Measurements from ENCODE around the gene HMBS. TPM values are rescaled to one million over a fixed set of nuclear protein-coding genes. Genes with fewer than 3 reads are reported as not detected.
"Not testable (repeated sequence)": the region's sequence is repeated elsewhere in the genome, so short reads cannot be mapped to it uniquely, and the experiment has no call there.

HMBS gene
- total RNA-seq, 1 experiment from 2014 or later = 6.4 TPM

DNA sequence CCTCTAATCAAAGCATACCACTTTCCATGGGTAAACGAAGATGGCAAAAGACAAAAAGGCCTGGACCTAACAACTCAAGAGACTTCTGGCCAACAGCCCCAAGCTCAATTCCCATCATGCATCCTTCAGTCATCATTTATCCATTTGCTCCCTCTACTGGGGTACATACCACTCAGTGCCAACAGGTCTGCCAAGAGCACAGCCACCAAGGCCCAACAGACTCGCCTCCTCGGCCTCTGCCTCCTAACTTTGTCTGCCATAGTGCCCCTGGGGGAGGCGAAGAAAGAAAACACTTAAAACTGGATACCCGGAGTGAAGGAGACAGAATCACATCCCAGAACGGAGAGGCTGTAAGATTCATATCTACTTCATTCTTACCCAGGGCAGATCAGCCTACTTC, 28.8 kb upstream of the HMBS start:
- Histone ChIP-seq H3K27me3 (replicated peaks) (no peaks in the 10 kb centered on the region), H3K9me3 (replicated peaks) (no peaks in the 10 kb centered on the region), H3K4me1 (replicated peaks) (peaks cover 10% of the 10 kb centered on the region), H3K4me3 (peak overlapping the region; percentile 89), H3K36me3 (peaks cover 25% of the 10 kb centered on the region), H3K27ac (no peak overlapping the region)
- DNase-seq (ENCODE audit: low read depth in 1 of 2, low spot score in 2 of 2) = no peak

GRCh38 chr11:119056421-119056999, 28.2 kb upstream of the HMBS start:
- Histone ChIP-seq H3K27me3 (replicated peaks) (no peaks in the 10 kb centered on the region), H3K36me3 (peaks cover 25% of the 10 kb centered on the region), H3K9me3 (replicated peaks) (no peaks in the 10 kb centered on the region), H3K27ac (peak overlapping the region; percentile 80), H3K4me3 (peak overlapping the region; percentile 89), H3K4me1 (replicated peaks) (peaks cover 10% of the 10 kb centered on the region)
- no peak for DNase-seq (ENCODE audit: low read depth in 1 of 2, low spot score in 2 of 2)

- H3K4me3 ChIP-seq = peak within 1 kb of the TSS; percentile 89
- H3K36me3 ChIP-seq = peaks cover 25% of the 10 kb centered on the region
- H3K4me1 ChIP-seq (replicated peaks) = peaks cover 10% of the 10 kb centered on the region
- peak within 1 kb of the TSS; percentile 80 for H3K27ac ChIP-seq
- no peaks in the 10 kb centered on the region for H3K27me3 ChIP-seq (replicated peaks)
- no peaks in the 10 kb centered on the region for H3K9me3 ChIP-seq (replicated peaks)
- peak; percentile 81 to 95 for DNase-seq (ENCODE audit: low read depth in 1 of 2, low spot score in 2 of 2)
Observed at GRCh38 chr11:119057000-119057769, 27.5 kb upstream of the HMBS start, which contains the start of gene HYOU1. HYOU1 (minus strand) TSS chr11:119057205; CDS start chr11:119056160, 1,045 bp downstream.

DNA sequence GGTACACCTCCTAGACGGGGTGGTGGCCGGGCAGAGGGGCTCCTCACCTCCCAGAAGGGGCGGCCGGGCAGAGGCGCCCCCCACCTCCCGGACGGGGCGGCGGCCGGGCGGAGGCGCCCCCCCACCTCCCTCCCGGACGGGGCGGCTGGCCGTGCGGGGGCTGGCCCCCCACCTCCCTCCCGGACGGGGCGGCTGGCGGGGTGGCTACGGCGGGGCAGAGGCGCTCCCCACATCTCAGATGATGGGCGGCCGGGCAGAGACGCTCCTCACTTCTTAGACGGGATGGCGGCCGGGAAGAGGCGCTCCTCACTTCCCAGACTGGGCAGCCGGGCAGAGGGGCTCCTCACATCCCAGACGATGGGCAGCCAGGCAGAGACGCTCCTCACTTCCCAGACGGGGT, 25.6 kb upstream of the HMBS start:
- not testable (repeated sequence) for H3K27ac ChIP-seq; H3K27me3 ChIP-seq (replicated peaks); H3K9me3 ChIP-seq (replicated peaks); H3K4me3 ChIP-seq; DNase-seq (ENCODE audit: low read depth in 1 of 2, low spot score in 2 of 2)
- Histone ChIP-seq H3K4me1 (replicated peaks) (peaks cover 10% of the 10 kb centered on the region), H3K36me3 (peaks cover 13% of the 10 kb centered on the region)

DNA sequence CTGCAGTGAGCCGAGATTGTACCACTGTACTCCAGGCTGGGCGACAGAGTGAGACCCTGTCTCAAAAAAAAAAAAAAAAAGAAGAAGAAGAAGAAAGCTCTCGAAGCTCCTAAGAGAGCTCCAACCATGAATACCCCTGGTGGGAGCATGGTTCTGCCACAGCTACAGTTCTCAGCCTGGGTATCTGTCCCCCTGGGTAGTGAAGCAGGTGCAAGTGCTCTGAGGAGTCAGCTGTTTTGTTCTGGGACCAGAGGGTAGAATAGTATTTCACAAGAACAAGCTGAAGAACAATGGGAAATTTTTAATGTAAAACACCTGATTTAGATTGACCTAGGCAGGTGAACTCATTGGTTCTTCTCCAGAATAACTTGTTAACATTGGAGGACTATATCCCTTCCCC, 23.4 kb upstream of the HMBS start:
- no peaks in the 10 kb centered on the region for H3K9me3 ChIP-seq (replicated peaks)
- H3K4me1 ChIP-seq (replicated peaks) = peaks cover 5% of the 10 kb centered on the region; the same call in 1 of the 2 replicates
- H3K27ac ChIP-seq = no peak overlapping the region
- H3K27me3 ChIP-seq (replicated peaks) = no peaks in the 10 kb centered on the region
- no peak overlapping the region for H3K4me3 ChIP-seq
- H3K36me3 ChIP-seq = peaks cover 3% of the 10 kb centered on the region; the same call in 1 of the 2 replicates
- DNase-seq (ENCODE audit: low read depth in 1 of 2, low spot score in 2 of 2) = no peak

DNA sequence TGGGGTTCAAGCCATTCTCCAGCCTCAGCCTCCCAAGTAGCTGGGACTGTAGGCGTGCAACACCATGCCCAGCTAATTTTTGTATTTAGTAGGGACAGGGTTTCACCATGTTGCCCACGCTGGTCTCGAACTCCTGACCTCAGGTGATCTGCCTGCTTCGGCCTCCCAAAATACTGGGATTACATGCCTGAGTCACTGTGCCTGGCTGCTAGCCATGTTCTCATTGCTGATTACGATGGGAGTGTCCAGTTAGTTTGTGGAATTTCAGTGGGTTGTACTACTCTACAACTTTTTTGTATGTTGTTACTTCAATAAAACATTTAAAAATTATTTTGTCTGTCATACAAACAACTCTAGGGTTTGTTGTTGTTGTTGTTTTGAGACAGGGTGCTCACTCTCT, 21.9 kb upstream of the HMBS start:
- peaks cover 4% of the 10 kb centered on the region; the same call in 1 of the 2 replicates for H3K4me1 ChIP-seq (replicated peaks)
- H3K9me3 ChIP-seq (replicated peaks) = no peaks in the 10 kb centered on the region
- no peak overlapping the region for H3K4me3 ChIP-seq
- no peak for DNase-seq (ENCODE audit: low read depth in 1 of 2, low spot score in 2 of 2)
- no peak overlapping the region for H3K27ac ChIP-seq
- no peaks in the 10 kb centered on the region for H3K36me3 ChIP-seq
- H3K27me3 ChIP-seq (replicated peaks) = no peaks in the 10 kb centered on the region

GRCh38 chr11:119065369-119065768, 19.3 kb upstream of the HMBS start:
- no peak overlapping the region for H3K4me3 ChIP-seq
- H3K4me1 ChIP-seq (replicated peaks) = no peaks in the 10 kb centered on the region
- H3K9me3 ChIP-seq (replicated peaks) = no peaks in the 10 kb centered on the region
- no peaks in the 10 kb centered on the region for H3K36me3 ChIP-seq
- no peak for DNase-seq (ENCODE audit: low read depth in 1 of 2, low spot score in 2 of 2)
- no peaks in the 10 kb centered on the region for H3K27me3 ChIP-seq (replicated peaks)
- no peak overlapping the region for H3K27ac ChIP-seq

GRCh38 chr11:119067371-119068222, 17.1 kb upstream of the HMBS start, which contains the start of gene VPS11:
VPS11 (plus strand) TSS chr11:119067818; CDS start chr11:119067824, 6 bp downstream.
- DNase-seq (ENCODE audit: low read depth in 1 of 2, low spot score in 2 of 2) = peak; percentile 70 to 89
- Histone ChIP-seq H3K36me3 (no peaks in the 10 kb centered on the region), H3K4me1 (replicated peaks) (no peaks in the 10 kb centered on the region), H3K27ac (peak within 1 kb of the TSS; percentile 28; the same call in 1 of the 2 replicates), H3K9me3 (replicated peaks) (no peaks in the 10 kb centered on the region), H3K4me3 (peak within 1 kb of the TSS; percentile 61), H3K27me3 (replicated peaks) (no peaks in the 10 kb centered on the region)

DNA sequence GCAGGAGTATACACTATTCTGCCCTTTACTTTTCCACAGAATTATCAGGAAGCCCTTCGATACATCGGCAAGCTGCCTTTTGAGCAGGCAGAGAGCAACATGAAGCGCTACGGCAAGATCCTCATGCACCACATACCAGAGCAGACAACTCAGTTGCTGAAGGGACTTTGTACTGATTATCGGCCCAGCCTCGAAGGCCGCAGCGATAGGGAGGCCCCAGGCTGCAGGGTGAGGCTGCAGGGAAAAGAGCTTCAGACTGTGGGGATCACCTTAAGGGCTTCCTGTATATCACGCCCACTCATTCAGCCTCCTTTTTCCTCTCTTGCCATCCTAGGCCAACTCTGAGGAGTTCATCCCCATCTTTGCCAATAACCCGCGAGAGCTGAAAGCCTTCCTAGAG, 6.8 kb upstream of the HMBS start:
- Histone ChIP-seq H3K27me3 (replicated peaks) (no peaks in the 10 kb centered on the region), H3K4me3 (no peak overlapping the region), H3K9me3 (replicated peaks) (no peaks in the 10 kb centered on the region), H3K27ac (no peak overlapping the region), H3K4me1 (replicated peaks) (no peaks in the 10 kb centered on the region), H3K36me3 (peaks cover 8% of the 10 kb centered on the region)
- no peak for DNase-seq (ENCODE audit: low read depth in 1 of 2, low spot score in 2 of 2)

GRCh38 chr11:119078675-119079420, 5.8 kb upstream of the HMBS start:
- H3K4me1 ChIP-seq (replicated peaks) = no peaks in the 10 kb centered on the region
- H3K9me3 ChIP-seq (replicated peaks) = no peaks in the 10 kb centered on the region
- no peaks in the 10 kb centered on the region for H3K27me3 ChIP-seq (replicated peaks)
- peaks cover 8% of the 10 kb centered on the region for H3K36me3 ChIP-seq
- H3K4me3 ChIP-seq = no peak overlapping the region
- no peak overlapping the region for H3K27ac ChIP-seq
- DNase-seq (ENCODE audit: low read depth in 1 of 2, low spot score in 2 of 2) = no peak

DNA sequence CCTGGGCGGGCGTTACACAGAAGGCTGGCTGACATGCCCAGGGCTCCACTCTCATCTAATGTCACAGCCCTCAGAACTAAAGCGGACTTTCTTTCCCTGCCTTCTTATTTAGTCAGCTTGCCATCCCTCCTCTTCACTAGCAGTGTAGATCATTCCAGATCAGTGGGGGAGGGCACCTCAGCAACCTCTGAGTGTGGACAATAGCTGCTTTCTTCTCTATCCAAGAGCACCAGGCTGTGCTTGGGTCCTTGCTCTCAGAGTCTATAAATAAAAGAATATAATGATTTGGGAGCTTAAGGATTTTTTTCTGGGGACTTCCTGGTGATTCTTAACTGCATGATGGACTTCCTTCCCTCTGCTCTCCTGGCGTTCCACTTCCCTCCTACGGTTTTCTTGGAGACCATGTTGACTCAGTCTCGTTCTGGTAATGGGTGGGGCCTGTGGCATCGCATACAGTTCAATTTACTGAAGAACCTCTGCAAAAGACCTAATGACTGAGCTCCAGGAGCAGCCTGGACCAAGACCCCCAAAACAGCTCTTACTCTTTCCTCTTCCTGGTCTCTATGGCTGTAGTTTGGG, 2.9 kb upstream of the HMBS start:
- Histone ChIP-seq H3K9me3 (replicated peaks) (no peaks in the 10 kb centered on the region), H3K36me3 (peaks cover 8% of the 10 kb centered on the region), H3K4me1 (replicated peaks) (peaks cover 4% of the 10 kb centered on the region), H3K4me3 (no peak overlapping the region), H3K27ac (no peak overlapping the region), H3K27me3 (replicated peaks) (no peaks in the 10 kb centered on the region)
- no peak for DNase-seq (ENCODE audit: low read depth in 1 of 2, low spot score in 2 of 2)

DNA sequence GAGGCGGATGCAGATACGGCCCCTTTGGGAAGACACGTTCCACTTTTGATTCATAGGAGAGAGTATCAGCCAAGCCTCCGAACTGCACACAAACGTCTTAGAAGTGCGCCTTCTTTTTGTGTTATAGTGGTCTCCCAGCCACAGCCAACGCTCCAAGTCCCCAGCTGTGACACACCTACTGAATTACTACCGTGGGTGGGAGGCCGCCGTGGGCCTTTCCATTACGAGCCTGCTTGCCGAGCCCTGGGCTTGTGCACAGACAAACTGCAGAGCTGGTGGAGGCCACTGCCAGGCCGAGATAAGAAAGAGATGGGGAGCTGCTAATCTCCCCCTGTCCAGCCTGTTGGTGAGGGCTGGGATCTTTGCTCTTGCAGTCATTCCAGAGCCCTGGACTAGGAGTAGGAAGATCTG, 761 bp downstream of the HMBS start:
- Histone ChIP-seq H3K4me3 (peak overlapping the region; percentile 87), H3K4me1 (replicated peaks) (peaks cover 4% of the 10 kb centered on the region), H3K36me3 (no peaks in the 10 kb centered on the region), H3K9me3 (replicated peaks) (no peaks in the 10 kb centered on the region), H3K27ac (no peak overlapping the region), H3K27me3 (replicated peaks) (no peaks in the 10 kb centered on the region)
- no peak for DNase-seq (ENCODE audit: low read depth in 1 of 2, low spot score in 2 of 2)

GRCh38 chr11:119087123-119087522, 2.4 kb downstream of the HMBS start:
- Histone ChIP-seq H3K9me3 (replicated peaks) (no peaks in the 10 kb centered on the region), H3K4me1 (replicated peaks) (peaks cover 4% of the 10 kb centered on the region), H3K36me3 (peaks cover 9% of the 10 kb centered on the region), H3K4me3 (no peak overlapping the region), H3K27me3 (replicated peaks) (no peaks in the 10 kb centered on the region), H3K27ac (no peak overlapping the region)
- DNase-seq (ENCODE audit: low read depth in 1 of 2, low spot score in 2 of 2) = no peak

Data from SJSA1 (cell line).